Osteoblast (primary cell): Measurements from ENCODE around the gene NASP. TPM values are rescaled to one million over a fixed set of nuclear protein-coding genes. Genes with fewer than 3 reads are reported as not detected.

Source experiments
- DNase-seq: peaks from one replicate; pipeline ENCODE4 v3.0.0; 2011; ENCODE audit warnings: low spot score, mixed read lengths; ENCODE audit not compliant: insufficient read length; ENCODE audit errors: missing footprints
- H2AFZ ChIP-seq: 2 replicates; pipeline ENCODE4 v1.6.0; 2011; ENCODE audit warnings: mild to moderate bottlenecking, low read length
- H3K27ac ChIP-seq: 2 replicates; pipeline ENCODE4 v1.5.1; 2011; ENCODE audit warnings: mild to moderate bottlenecking, low read depth, low read length, moderate library complexity
- H3K27me3 ChIP-seq: 2 replicates; pipeline ENCODE4 v1.6.0; 2012; ENCODE audit warnings: mild to moderate bottlenecking, control low read depth, inconsistent platforms, low read length, moderate library complexity; ENCODE audit not compliant: insufficient read depth
- H3K36me3 ChIP-seq: 2 replicates; pipeline ENCODE4 v1.5.1; 2011; ENCODE audit warnings: mild to moderate bottlenecking, low read length, control low read depth, moderate library complexity; ENCODE audit not compliant: insufficient read depth
- H3K4me1 ChIP-seq: 2 replicates; pipeline ENCODE4 v1.5.1; 2011; ENCODE audit warnings: mild to moderate bottlenecking, low read length, control low read depth, moderate library complexity; ENCODE audit not compliant: insufficient read depth
- H3K4me2 ChIP-seq: 2 replicates; pipeline ENCODE4 v1.6.0; 2011; ENCODE audit warnings: mild to moderate bottlenecking, low read length; ENCODE audit not compliant: insufficient read depth
- H3K4me3 ChIP-seq: fragments of 200-600 bp; sonication (generic); 3 replicates; pipeline ENCODE4 v1.5.1; 2012; ENCODE audit warnings: mild to moderate bottlenecking, low read length, inconsistent platforms; ENCODE audit not compliant: insufficient read depth
- H3K79me2 ChIP-seq: 2 replicates; pipeline ENCODE4 v1.6.0; 2012; ENCODE audit warnings: mild to moderate bottlenecking, low read length, control low read depth, inconsistent platforms; ENCODE audit not compliant: insufficient read depth
- H3K9me3 ChIP-seq: 2 replicates; pipeline ENCODE4 v1.5.1; 2011; ENCODE audit warnings: low read depth, low read length, control low read depth
- H4K20me1 ChIP-seq: 2 replicates; pipeline ENCODE4 v1.6.0; 2012; ENCODE audit warnings: mild to moderate bottlenecking, low read length, control low read depth; ENCODE audit not compliant: insufficient read depth
- CTCF ChIP-seq: IDR thresholded peaks from 2 replicates; pipeline ENCODE4 v1.5.1; 2011; ENCODE audit warnings: mild to moderate bottlenecking, low read depth, low read length, moderate library complexity; ENCODE audit errors: extremely low read depth
- total RNA-seq: library from RNA; depleted of rRNA; stranded (reverse); fragments of >200 nt; gene quantifications from 2 replicates; pipeline ENCODE4 v1.2.3, GENCODE V29; 2012

Gene NASP
- 25.9 and 27.5 TPM in 2 replicates for total RNA-seq

DNA sequence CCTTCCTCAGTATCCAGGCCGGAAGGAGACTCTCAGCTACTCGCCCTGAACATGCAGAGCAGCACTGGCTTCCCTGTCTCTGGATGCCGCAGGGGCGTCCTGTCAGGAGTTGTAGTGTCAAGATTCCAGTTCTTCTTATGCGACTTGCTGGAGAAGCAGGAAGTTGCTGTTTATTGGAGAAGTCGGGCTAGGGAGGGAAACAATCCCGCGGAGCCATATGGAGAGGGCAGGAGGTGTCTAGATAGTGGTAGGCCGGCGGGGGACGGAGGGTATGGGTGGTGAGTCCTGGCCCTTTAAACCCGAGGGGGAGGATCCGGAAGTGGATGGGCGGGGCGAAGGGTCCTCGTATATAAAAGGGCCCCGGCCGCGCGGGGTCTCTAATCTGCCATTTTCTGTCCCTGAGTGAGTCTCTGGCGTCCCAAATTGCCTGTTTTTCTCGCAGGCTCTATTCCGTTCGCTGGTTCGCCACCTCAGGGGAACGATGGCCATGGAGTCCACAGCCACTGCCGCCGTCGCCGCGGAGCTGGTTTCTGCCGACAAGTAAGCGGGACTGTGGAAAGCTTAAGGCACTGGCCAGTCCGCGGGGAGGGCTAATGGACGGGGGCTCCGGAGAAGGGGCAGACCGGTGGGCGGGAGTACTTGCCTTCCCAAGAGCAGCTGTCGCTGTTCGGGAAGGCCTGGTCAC, at the start of gene NASP:
Gene NASP (plus strand): TSS at position 376 of the 685 bp plus-strand sequence. CDS start 106 bp downstream, at position 482.
- no peaks in the 10 kb centered on the region for H3K9me3 ChIP-seq
- TF ChIP-seq CTCF, result no peak
- peak; percentile 94 for DNase-seq
- H3K27me3 ChIP-seq, result no peaks in the 10 kb centered on the region
- peak within 1 kb of the TSS; percentile 100 for H2AFZ ChIP-seq
- H3K4me2 ChIP-seq, result peak within 1 kb of the TSS; percentile 100
- H3K79me2 ChIP-seq, result peaks cover 42% of the 10 kb centered on the region
- H3K36me3 ChIP-seq, result no peaks in the 10 kb centered on the region
- peaks cover 12% of the 10 kb centered on the region for H4K20me1 ChIP-seq
- peak within 1 kb of the TSS; percentile 91 for H3K27ac ChIP-seq
- H3K4me1 ChIP-seq, result peaks cover 16% of the 10 kb centered on the region
- peak within 1 kb of the TSS; percentile 100 for H3K4me3 ChIP-seq

DNA sequence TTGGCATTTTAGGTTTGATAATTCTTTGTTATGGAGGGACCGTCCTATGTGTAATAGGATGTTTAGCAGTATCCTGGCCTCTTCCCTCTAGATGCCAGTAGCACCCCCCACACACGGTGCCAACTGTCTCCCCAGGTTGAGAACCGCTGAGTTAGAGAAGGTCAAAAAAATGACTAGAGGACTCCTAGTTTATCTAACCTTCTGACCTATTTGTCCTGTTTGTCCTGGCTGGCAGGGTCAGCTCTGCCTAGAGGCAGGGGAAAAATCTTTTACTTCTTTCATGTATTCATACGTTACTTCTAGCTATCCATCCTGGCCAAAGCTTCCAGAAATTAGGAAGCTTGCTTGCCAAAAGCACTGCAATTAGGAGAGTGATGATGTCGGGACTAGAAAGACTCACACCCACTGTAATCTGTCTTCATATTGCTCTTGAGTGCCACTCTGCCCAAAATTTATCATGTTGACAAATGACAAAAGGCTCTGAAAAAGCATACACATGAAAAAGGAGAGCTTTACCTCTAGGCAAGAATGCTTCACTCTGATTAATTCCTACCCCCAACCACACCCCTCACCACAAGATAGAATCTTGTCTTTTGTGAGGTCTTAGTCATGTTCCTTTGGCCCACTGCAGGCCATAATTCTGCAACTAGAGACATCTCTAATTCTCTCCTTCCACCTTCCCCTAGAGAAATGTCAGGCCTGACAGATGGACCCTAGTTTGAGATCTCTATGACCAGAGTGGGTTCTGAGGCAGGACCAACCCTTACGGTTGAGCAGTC, 47.7 kb upstream of the NASP start:
- TF ChIP-seq CTCF, result no peak
- Histone ChIP-seq H3K4me3 (no peak overlapping the region), H3K4me2 (no peak overlapping the region), H4K20me1 (no peaks in the 10 kb centered on the region), H3K79me2 (no peaks in the 10 kb centered on the region), H3K27me3 (no peaks in the 10 kb centered on the region), H3K4me1 (no peaks in the 10 kb centered on the region), H3K9me3 (no peaks in the 10 kb centered on the region), H3K27ac (no peak overlapping the region), H3K36me3 (no peaks in the 10 kb centered on the region), H2AFZ (no peak overlapping the region)
- no peak for DNase-seq

- Histone ChIP-seq H3K9me3 (no peaks in the 10 kb centered on the region), H3K27me3 (no peaks in the 10 kb centered on the region), H4K20me1 (no peaks in the 10 kb centered on the region), H2AFZ (no peak overlapping the region), H3K27ac (no peak overlapping the region), H3K4me1 (no peaks in the 10 kb centered on the region), H3K36me3 (no peaks in the 10 kb centered on the region), H3K4me2 (no peak overlapping the region), H3K79me2 (no peaks in the 10 kb centered on the region), H3K4me3 (no peak overlapping the region)
- TF ChIP-seq CTCF, result no peak
- no peak for DNase-seq
Measured at GRCh38 chr1:45536886-45537285, 47.0 kb upstream of the NASP start.

- peaks cover 7% of the 10 kb centered on the region for H3K4me1 ChIP-seq
- no peaks in the 10 kb centered on the region for H3K36me3 ChIP-seq
- H3K9me3 ChIP-seq, result no peaks in the 10 kb centered on the region
- TF ChIP-seq CTCF, result no peak
- no peak overlapping the region for H3K4me3 ChIP-seq
- no peak for DNase-seq
- H3K27ac ChIP-seq, result no peak overlapping the region
- no peak overlapping the region for H2AFZ ChIP-seq
- H3K79me2 ChIP-seq, result no peaks in the 10 kb centered on the region
- no peak overlapping the region for H3K4me2 ChIP-seq
- no peaks in the 10 kb centered on the region for H3K27me3 ChIP-seq
- H4K20me1 ChIP-seq, result no peaks in the 10 kb centered on the region
Measured at GRCh38 chr1:45541193-45541592, 42.6 kb upstream of the NASP start.
